BJ (cell line): Measurements from ENCODE around the gene CORO6. TPM values are rescaled to one million over a fixed set of nuclear protein-coding genes. Genes with fewer than 3 reads are reported as not detected.

Experiments used
- CTCF ChIA-PET: fragments of 350-600 bp; formaldehyde crosslinking; extraction: SDS; loops from one replicate; lab custom pipeline; 2021; ENCODE audit warnings: antibody characterized with exemption, inconsistent platforms; lab: Yijun Ruan, JAX
- POLR2A ChIA-PET: fragments of 300-600 bp; sonication (Branson Sonifier 250); formaldehyde crosslinking; extraction: SDS; loops from one replicate; lab custom pipeline; 2021; ENCODE audit warnings: antibody characterized with exemption; lab: Charles Lee
- DNase-seq: peaks from one replicate; pipeline ENCODE4 v3.0.0-alpha.2; 2011; ENCODE audit warnings: low read depth
- H3K27me3 ChIP-seq: 2 replicates; pipeline ENCODE4 v1.6.0; 2011; ENCODE audit warnings: low read length; ENCODE audit not compliant: control insufficient read depth, insufficient read depth
- H3K36me3 ChIP-seq: 2 replicates; pipeline ENCODE4 v1.5.1; 2011; ENCODE audit warnings: low read length; ENCODE audit not compliant: control insufficient read depth, insufficient read depth
- H3K4me3 ChIP-seq: 2 replicates; pipeline ENCODE4 v1.5.1; 2011; ENCODE audit warnings: low read depth, mild to moderate bottlenecking, control low read depth, low read length
- polyA plus RNA-seq: library from polyadenylated mRNA; depleted of rRNA; stranded (reverse); fragments of >200 nt; gene quantifications from 2 replicates; pipeline ENCODE4 v1.2.3, GENCODE V29; 2011
- TF ChIP-seq, protein P1 (sequence below): IDR thresholded peaks from 2 replicates; pipeline ENCODE4 v1.5.1; 2011; ENCODE audit warnings: low read depth, mild to moderate bottlenecking, control low read depth, inconsistent platforms, low read length, moderate library complexity; ENCODE audit not compliant: insufficient read depth

The CORO6 gene
- polyA plus RNA-seq, 1 experiment, result 19.3 TPM

DNA sequence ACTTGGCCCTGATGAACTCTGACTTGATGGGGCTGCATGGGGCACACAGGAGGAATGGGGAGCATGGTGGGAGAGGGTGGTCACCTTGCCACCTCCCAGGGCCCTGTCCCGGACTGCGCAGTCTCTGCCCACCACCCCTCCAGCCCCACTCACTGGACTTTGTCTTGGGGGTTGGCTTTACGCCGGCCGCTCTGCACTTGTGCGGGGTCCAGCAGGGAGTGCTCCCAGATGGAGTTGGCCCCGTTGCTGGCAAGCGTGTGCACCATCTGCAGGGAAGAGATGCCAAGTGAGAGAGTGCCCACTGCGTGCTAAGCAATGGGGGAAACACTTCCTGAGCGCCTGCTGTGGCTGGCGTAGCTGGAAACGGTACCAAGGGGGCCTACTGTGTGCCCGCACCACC is 39.9 kb downstream of the CORO6 start:
- ChIA-PET CTCF (interaction anchor here (1.1 to 5.6 kb wide), 4 partner anchors 10 to 35 kb away, joined by 3 to 61 read pairs (median 30); partner anchors contain the start of gene ANKRD13B), POLR2A (no interaction called here)
- peaks cover 21% of the 10 kb centered on the region for H3K36me3 ChIP-seq
- H3K27me3 ChIP-seq, result no peaks in the 10 kb centered on the region
- TF ChIP-seq, protein P1, sequence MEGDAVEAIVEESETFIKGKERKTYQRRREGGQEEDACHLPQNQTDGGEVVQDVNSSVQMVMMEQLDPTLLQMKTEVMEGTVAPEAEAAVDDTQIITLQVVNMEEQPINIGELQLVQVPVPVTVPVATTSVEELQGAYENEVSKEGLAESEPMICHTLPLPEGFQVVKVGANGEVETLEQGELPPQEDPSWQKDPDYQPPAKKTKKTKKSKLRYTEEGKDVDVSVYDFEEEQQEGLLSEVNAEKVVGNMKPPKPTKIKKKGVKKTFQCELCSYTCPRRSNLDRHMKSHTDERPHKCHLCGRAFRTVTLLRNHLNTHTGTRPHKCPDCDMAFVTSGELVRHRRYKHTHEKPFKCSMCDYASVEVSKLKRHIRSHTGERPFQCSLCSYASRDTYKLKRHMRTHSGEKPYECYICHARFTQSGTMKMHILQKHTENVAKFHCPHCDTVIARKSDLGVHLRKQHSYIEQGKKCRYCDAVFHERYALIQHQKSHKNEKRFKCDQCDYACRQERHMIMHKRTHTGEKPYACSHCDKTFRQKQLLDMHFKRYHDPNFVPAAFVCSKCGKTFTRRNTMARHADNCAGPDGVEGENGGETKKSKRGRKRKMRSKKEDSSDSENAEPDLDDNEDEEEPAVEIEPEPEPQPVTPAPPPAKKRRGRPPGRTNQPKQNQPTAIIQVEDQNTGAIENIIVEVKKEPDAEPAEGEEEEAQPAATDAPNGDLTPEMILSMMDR, result no peak
- no peak overlapping the region for H3K4me3 ChIP-seq
- DNase-seq, result no peak

DNA sequence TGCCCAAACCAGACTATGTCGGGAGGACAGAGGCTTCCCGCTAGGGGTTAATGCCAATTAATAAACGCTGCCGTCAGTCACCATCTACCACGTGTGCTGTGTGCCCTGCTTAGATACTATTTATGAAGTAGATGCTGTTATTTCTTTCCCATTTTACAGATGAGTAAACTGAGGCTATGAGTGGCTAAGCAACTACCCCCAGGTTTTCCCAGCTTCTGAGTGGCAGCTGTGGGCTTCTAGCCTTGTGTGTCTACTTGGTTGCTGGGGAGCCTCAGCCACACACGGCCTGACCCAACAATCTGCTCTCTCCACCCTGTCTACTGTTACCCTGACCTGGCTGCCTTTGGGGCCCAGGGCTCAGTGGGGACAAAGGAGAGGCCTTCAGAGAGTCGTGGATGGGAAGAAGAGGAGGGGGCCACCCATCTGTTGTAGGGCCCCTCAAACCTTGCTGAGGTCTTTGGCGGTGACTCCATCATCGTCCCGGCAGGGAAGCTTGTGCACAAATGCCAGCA is 40.4 kb downstream of the CORO6 start:
- ChIA-PET POLR2A (no interaction called here), CTCF (interaction anchor here (0.6 to 5.6 kb wide), 8 partner anchors 10 to 511 kb away, joined by 3 to 61 read pairs (median 6); partner anchors contain the start of genes ANKRD13B and TAOK1)
- DNase-seq, result no peak
- no peak overlapping the region for H3K4me3 ChIP-seq
- no peaks in the 10 kb centered on the region for H3K27me3 ChIP-seq
- TF ChIP-seq, protein P1, result no peak
- peaks cover 25% of the 10 kb centered on the region for H3K36me3 ChIP-seq

DNA sequence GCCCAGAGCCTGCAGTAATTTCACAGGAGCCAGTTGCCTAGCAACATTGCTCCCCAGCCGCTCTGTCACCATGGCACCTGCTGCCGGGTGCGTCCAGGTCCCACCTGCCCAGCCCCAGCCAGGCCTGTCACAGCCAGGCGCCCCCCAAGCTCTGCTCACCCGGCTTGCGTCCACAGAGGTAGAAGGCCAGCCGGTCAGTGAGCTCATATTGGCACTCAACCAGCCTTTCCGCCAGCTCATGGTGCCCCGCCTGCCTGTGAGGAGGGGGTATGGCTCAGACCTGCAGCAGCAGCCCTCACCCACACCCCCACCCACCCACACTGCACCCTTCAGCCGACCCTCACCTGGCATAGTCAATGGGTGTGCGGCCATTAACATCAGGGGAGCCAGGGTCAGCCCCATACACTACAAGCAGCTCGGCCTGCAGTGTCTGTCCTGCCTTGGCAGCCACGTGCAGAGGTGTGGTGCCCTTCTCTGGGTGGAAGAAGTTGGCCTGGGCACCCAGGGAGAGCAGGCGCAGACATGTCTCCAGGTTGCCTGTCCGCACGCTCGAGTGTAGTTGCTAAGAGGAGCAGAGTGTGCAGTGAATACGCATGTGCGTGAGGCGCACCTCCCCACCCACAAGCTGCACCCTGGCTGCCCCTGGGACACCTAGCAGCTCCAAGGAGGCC is 41.0 kb downstream of the CORO6 start:
- ChIA-PET POLR2A (no interaction called here), CTCF (interaction anchor here (0.6 to 5.6 kb wide), 14 partner anchors 10 to 512 kb away, joined by 3 to 61 read pairs (median 4); partner anchors contain the start of genes ANKRD13B and TAOK1)
- Histone ChIP-seq H3K27me3 (no peaks in the 10 kb centered on the region), H3K4me3 (no peak overlapping the region), H3K36me3 (peaks cover 25% of the 10 kb centered on the region)
- DNase-seq, result no peak
- TF ChIP-seq, protein P1, result no peak

DNA sequence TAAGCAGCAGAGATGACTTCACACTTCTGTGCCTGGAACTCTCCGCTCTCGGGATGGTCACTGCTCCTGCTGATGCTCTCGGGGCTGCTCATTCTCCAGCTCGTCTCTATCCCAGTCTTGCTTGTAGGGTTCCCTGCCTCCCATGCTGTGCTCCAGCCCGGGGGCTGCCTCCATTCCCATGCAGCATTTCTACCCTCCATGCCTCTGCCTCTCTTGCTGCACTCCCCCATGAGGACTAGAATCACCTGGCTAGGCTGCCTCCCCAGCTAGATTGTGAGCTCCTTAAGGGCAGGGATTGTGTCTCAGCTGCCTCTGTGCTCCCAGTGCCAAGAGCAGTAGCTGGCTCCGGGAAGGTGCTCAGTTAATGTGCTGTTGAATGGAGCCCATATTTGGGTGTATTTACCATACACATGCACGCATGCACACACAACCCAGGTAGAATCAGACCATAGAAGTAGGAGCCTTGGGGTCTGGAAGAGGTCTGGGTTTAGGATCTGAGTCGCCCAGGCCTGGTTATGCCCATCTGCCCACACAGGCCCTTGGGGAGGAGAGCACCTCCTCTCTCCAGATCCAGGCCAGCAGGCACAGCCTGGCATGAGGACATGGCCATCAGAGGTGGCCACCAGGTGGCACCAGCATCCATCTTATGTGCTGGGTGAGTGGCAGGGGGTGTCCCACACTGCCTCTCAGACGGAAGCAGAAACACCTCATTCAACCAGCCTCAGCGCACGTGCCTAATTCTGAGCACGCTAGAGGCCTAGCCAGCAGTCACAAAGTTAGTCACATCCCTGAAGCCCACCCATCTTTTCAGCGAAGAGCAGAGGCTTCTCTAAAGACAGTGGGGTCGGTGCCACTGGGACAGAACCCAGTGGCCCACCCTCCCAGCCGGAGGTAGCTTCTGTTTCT is 42.6 kb downstream of the CORO6 start:
- ChIA-PET POLR2A (interaction anchor here (0.6 kb wide), 1 partner anchor 159 kb away, joined by 3 read pairs; no protein-coding TSS in a partner anchor), CTCF (interaction anchor here (0.7 to 5.6 kb wide), 19 partner anchors 8 to 351 kb away, joined by 3 to 61 read pairs (median 4); partner anchors contain the start of gene ANKRD13B)
- no peak overlapping the region for H3K4me3 ChIP-seq
- TF ChIP-seq, protein P1, result peak; percentile 89
- DNase-seq, result no peak
- no peaks in the 10 kb centered on the region for H3K27me3 ChIP-seq
- H3K36me3 ChIP-seq, result peaks cover 34% of the 10 kb centered on the region
